Spleen (tissue), 11 donors: ENCODE data around the gene PDE2A. TPM values are rescaled to one million over a fixed set of nuclear protein-coding genes. Genes with fewer than 3 reads are reported as not detected.

Source experiments
- DNase-seq: peaks from one replicate; pipeline ENCODE4 v3.0.0-alpha.2; 2020
- H3K27ac ChIP-seq, 8 donors: fragments of 200-600 bp; sonication (generic) in 7 of 8; 1 replicate in 4 of 8; 2 replicates in 4 of 8; pipeline versions ENCODE4 v1.5.0 to v1.8.0; 2016 to 2021; ENCODE audit warnings: inconsistent platforms in 4 of 8, mild to moderate bottlenecking in 4 of 8, moderate library complexity in 1 of 8
- H3K27me3 ChIP-seq, 7 donors: fragments of 200-600 bp; sonication (generic) in 6 of 7; replicated peaks in 1 of 7; 1 replicate in 4 of 7; 2 replicates in 3 of 7; pipeline versions ENCODE4 v1.5.0 to v1.8.0; 2016 to 2021; ENCODE audit warnings: inconsistent platforms in 3 of 7, mild to moderate bottlenecking in 1 of 7
- H3K36me3 ChIP-seq, 6 donors: fragments of 200-600 bp; sonication (generic) in 5 of 6; 1 replicate in 4 of 6; 2 replicates in 2 of 6; pipeline versions ENCODE4 v1.5.0 to v1.8.0; 2016 to 2021; ENCODE audit warnings: inconsistent platforms in 2 of 6
- H3K4me1 ChIP-seq, 6 donors: fragments of 200-600 bp; sonication (generic) in 5 of 6; 1 replicate in 3 of 6; 2 replicates in 3 of 6; pipeline versions ENCODE4 v1.5.0 to v1.8.0; 2016 to 2021; ENCODE audit warnings: inconsistent platforms in 3 of 6
- H3K4me3 ChIP-seq, 8 donors: fragments of 200-600 bp; sonication (generic) in 7 of 8; 1 replicate in 4 of 8; 2 replicates in 4 of 8; pipeline versions ENCODE4 v1.5.0 to v1.8.0; 2016 to 2021; ENCODE audit warnings: inconsistent platforms in 4 of 8, mild to moderate bottlenecking in 4 of 8, moderate library complexity in 2 of 8
- H3K9me3 ChIP-seq, 8 donors: fragments of 200-600 bp; sonication (generic) in 7 of 8; 1 replicate in 4 of 8; 2 replicates in 4 of 8; pipeline versions ENCODE4 v1.5.0 to v1.8.0; 2016 to 2021; ENCODE audit warnings: inconsistent platforms in 4 of 8
- CTCF ChIP-seq, 11 experiments: fragments of 200-600 bp in 7 of 11; fragments of 450-650 bp in 4 of 11; sonication (generic) in 4 of 11; IDR thresholded peaks in 8 of 11; conservative IDR thresholded peaks in 3 of 11; 1 replicate in 7 of 11; 2 replicates in 4 of 11; pipeline versions ENCODE4 v1.4.0 to v1.8.0; 2016 to 2021; ENCODE audit warnings: antibody characterized with exemption in 11 of 11, inconsistent platforms in 4 of 11, mild to moderate bottlenecking in 1 of 11
- POLR2A ChIP-seq, 3 donors: fragments of 450-650 bp; IDR thresholded peaks; one replicate each; pipeline ENCODE4 v1.5.1; 2017; ENCODE audit warnings: antibody characterized with exemption in 3 of 3, mild to moderate bottlenecking in 1 of 3
- POLR2AphosphoS5 ChIP-seq, 3 donors: sonication (generic); formaldehyde crosslinking; IDR thresholded peaks; one replicate each; pipeline ENCODE4 v1.5.1; 2017; ENCODE audit warnings: antibody characterized with exemption in 3 of 3
- WGBS, 5 donors: extraction: QIAGEN DNeasy Blood & Tissue Kit in 3 of 5; methylation state at CpG; one replicate each; pipeline versions ENCODE4 v1.1.5 to v1.1.7; 2013 to 2018; 5-methylcytosine and 5-hydroxymethylcytosine counted together
- intact Hi-C: fragments of 100-400 bp; cut with DNase I; formaldehyde crosslinking; loops from one replicate; pipeline ENCODE4 v1.15.0; 2023; ENCODE audit warnings: low total_unique reads
- polyA plus RNA-seq, 3 donors: library from polyadenylated mRNA; stranded (reverse); fragments of 200-250 nt; gene quantifications; one replicate each; pipeline ENCODE4 v1.2.1, GENCODE V29; 2013
- total RNA-seq, 7 donors: library from RNA; depleted of rRNA in 3 of 7; stranded (reverse); fragments of >200 nt in 3 of 7; fragmentation: NEBNext Ultra II Directional in 4 of 7; extraction: Animal tissue kit (Norgen Biotek cat#: 25700) in 4 of 7; gene quantifications; one replicate each; pipeline versions ENCODE4 v1.1.0 to v1.2.1, GENCODE V29; 2016 to 2021
- donor health status: healthy with polysubstance abuse.
- donor health status: DM: no; HTN: no; CAD: no; lungs with moderate emphysema.
- donor health status: DM: no; HTN: no; CAD: no.
- donor health status: Bipolar disorder and iron deficiency.
- donor health status: healthy.
- donor health status: DM: no; HTN: no; CAD: no.
- donor health status: DM: yes; HTN: yes; CAD: no.

The PDE2A gene
- total and polyA plus RNA-seq, 10 donors, result 58.2 to 584 (median 333) TPM

GRCh38 chr11:72687326-72687725 is 13.1 kb upstream of the PDE2A start:
- WGBS, 5 donors, result 94 to 98% (median 95%) methylated on average over 4 to 7 of the region's 7 CpGs
- Histone ChIP-seq H3K4me3 (no peak overlapping the region), H3K27me3 (no peaks in the 10 kb centered on the region), H3K36me3 (peaks cover 0 to 100% (median 87%) of the 10 kb centered on the region in 6 donors), H3K27ac (peak overlapping the region in 3 of 8 donors; percentile 12 to 62 (median 12)), H3K4me1 (peaks cover 0 to 79% (median 36%) of the 10 kb centered on the region in 6 donors), H3K9me3 (no peaks in the 10 kb centered on the region)
- no peak for DNase-seq
- TF ChIP-seq POLR2AphosphoS5 (IDR thresholded peaks at IDR 0.05), result peak in 1 of 3 donors; percentile 10
- TF ChIP-seq CTCF (IDR thresholded peaks at IDR 0.05 in 8 of 11, conservative IDR thresholded peaks at IDR 0.05 in 3 of 11), result no peak
- intact Hi-C loops, result no loop called here

DNA sequence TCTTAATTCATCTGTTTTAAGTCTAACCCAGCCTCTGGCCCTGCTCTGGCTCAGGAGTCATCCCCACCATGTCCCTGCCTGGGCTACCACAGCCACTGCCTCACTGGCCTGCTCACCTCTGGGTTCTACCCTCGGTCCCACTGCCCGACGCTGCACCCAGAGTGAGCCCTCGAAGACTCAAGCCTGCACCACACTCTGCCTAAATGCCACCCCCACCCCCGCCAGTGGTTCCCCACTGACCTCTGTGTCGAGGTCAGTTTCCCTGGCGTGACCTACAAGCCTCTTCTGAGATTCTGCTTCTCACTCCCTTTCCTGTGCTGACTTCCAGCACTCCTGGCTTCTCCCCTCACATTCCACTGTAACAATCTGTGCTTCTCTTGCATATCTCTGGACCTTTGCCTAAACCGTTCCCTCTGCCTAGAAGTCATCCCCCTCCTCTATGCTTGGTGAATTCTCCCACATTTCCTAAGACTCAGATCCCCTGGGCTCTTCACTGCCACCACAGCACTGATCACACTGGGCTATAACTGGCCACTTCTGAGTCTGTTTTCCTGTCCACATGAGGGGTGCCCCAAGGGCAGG is 12.5 kb upstream of the PDE2A start:
- Histone ChIP-seq H3K9me3 (no peaks in the 10 kb centered on the region), H3K4me3 (no peak overlapping the region), H3K36me3 (peaks cover 0 to 94% (median 82%) of the 10 kb centered on the region in 6 donors), H3K27ac (peak overlapping the region in 6 of 8 donors; percentile 12 to 62 (median 30)), H3K4me1 (peaks cover 0 to 84% (median 39%) of the 10 kb centered on the region in 6 donors), H3K27me3 (no peaks in the 10 kb centered on the region)
- no peak for DNase-seq
- intact Hi-C loops, result no loop called here
- 66 to 83% (median 81%) methylated on average over 7 to 8 of the region's 8 CpGs for WGBS, 5 donors
- TF ChIP-seq CTCF (IDR thresholded peaks at IDR 0.05 in 8 of 11, conservative IDR thresholded peaks at IDR 0.05 in 3 of 11) (no peak), POLR2AphosphoS5 (IDR thresholded peaks at IDR 0.05) (peak in 2 of 3 donors; percentile 26 to 65)

- H3K27me3 ChIP-seq, result no peaks in the 10 kb centered on the region
- peaks cover 0 to 85% (median 72%) of the 10 kb centered on the region in 6 donors for H3K36me3 ChIP-seq
- H3K27ac ChIP-seq, result peak overlapping the region in 6 of 8 donors; percentile 16 to 63 (median 44)
- peaks cover 0 to 94% (median 40%) of the 10 kb centered on the region in 6 donors for H3K4me1 ChIP-seq
- intact Hi-C loops, result no loop called here
- TF ChIP-seq POLR2A (IDR thresholded peaks at IDR 0.05) (no peak), CTCF (IDR thresholded peaks at IDR 0.05 in 8 of 11, conservative IDR thresholded peaks at IDR 0.05 in 3 of 11) (no peak), POLR2AphosphoS5 (IDR thresholded peaks at IDR 0.05) (peak in 2 of 3 donors; percentile 6 to 17)
- H3K4me3 ChIP-seq, result no peak overlapping the region
- 76 to 83% (median 82%) methylated on average over 15 to 24 of the region's 24 CpGs for WGBS, 5 donors
- H3K9me3 ChIP-seq, result no peaks in the 10 kb centered on the region
- DNase-seq, result no peak
Observed at GRCh38 chr11:72685560-72686480, 11.6 kb upstream of the PDE2A start.
